HG02938 (cell line): ENCODE measurements around the gene HEBP2.

Experiments used
- ATAC-seq: cut with Tn5 transposase; IDR thresholded peaks from one replicate; pipeline ENCODE4 v1.9.1; 2021; ENCODE audit warnings: mild to moderate bottlenecking, moderate library complexity; ENCODE audit not compliant: unreplicated experiment

The HEBP2 gene

GRCh38 chr6:138397128-138398122 is 6.6 kb upstream of the HEBP2 start:
- ATAC-seq, result no peak

DNA sequence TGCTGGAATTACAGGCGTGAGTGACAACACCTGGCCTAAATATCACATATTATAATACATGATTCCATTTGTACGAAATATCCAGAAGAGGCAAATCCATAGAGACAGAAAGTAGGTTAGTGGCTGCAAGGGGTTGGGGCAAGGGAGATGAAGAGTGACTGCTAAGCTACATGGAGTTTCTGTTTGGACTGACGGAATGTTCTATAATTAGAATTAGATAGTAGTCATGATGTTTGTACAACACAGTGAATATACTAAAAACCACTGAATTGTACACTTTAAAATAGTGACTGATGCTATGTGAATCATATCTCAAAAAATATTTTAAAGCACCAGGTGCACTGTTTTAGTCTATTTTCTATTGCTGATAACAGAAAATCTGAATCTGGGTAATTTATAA is 3.7 kb upstream of the HEBP2 start:
- no peak for ATAC-seq

DNA sequence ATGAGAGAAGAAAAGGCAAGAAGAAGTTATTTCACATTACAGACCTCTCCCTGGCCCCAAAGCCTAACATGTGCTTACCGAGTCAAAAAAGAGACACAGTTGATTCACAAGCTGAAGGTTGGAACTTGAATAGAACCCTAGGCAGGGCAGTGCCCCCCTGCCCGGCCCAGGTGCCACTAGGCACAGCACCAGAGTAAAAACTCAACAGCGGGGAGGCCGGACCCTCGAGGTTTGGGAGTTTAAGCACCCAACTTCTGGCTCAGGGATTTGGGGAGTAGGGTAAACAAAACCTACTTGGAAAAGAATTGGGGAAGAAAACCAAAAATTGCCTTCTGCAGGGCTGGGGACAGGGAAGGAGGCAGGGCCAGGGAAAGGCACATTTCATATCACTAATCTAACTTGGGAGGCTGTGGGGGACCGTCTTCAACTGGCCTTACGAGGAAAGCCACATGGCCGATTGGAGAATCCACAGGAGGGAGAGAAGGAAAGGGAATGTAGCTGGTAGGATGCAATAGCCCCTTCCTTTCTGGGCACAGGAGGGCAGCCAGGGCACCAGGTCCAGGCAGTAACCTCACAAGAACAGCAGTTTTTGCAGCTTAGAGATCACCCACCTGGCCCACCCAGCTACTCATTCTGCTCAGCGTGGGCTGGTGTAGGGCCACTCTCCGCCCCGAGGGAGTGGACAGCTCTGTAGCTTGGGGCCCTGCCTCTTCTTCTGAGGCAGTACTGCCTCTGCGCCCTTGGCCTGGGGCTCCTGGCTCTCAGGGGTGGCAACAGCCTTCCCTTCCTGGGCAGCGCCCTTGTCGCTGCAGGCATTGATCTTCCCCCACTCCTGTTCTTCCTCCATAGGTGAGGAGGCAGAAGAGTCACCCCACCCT is 1.8 kb upstream of the HEBP2 start:
- no peak for ATAC-seq

- no peak for ATAC-seq
Measured at GRCh38 chr6:138402838-138403187, 1.2 kb upstream of the HEBP2 start.

DNA sequence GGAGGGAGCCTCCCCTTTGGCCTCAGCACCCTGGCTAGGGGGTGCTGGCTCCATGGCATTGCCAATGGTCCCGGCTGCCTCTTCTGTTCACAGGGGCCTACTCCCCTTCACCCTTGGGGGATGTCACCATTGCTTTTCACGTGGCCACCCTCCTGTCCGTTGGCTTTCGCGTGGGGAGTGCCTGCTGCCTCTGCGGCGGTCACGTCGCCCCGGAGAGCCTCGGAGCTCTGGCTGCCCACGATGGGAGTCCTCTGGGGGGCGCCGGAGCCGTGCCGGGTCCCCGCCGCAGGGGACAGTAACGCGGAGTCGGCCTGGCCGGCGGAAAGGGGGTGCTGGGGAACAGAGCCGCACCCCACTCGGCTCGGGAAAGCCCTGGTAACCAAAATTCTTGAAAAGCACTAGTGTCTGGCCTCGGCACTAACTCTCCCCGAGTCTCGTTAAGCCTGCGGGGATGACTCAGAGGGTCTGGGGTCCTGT is 661 bp upstream of the HEBP2 start:
- peak; percentile 23 for ATAC-seq

- ATAC-seq, result peak; percentile 3
Measured at GRCh38 chr6:138404666-138405337, 779 bp downstream of the HEBP2 start.

- no peak for ATAC-seq
Measured at GRCh38 chr6:138405816-138406413, 1.9 kb downstream of the HEBP2 start.

- no peak for ATAC-seq
Measured at GRCh38 chr6:138406443-138406842, 2.4 kb downstream of the HEBP2 start.

- no peak for ATAC-seq
Measured at GRCh38 chr6:138410048-138410735, 6.2 kb downstream of the HEBP2 start.

DNA sequence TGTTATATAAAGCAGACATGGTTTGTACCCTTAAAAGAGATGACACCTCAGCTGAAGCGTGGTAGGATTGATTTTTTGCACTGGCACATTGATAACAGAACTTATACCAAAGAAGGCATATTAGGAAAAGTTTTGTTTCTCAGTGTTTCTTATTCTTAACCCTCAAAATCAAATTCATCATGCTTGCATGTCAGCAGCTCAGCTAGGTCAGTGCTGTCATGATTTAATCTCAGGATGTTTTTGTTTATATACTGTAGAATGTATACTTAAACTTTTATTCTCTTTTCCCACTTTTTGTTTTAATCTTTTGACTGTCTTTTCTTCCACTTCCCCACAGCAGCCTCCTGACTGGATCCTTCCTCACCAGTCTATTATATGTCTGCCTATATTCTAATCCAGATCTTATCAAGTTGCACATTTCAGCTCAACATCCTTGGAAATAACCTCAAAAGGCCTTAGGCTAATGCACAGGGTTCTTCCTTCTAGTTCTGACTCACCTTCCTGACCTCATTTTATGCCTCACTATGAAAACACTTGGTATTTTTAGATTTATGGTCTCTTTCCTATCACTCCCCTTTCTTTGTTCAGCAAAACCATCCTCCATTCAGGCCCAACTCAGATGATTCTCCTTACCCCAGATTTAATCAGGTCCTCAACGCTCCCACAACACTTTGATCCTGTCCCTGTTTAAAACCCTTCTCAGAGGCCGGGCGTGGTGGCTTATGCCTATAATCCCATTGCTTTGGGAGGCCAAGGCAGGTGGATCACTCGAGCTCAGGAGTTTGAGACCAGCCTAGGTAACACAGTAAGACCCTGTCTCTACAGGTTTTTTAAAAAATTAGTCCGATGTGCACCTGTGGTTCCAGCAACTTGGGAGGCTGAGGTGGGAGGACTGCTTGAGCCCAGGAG is 7.2 kb downstream of the HEBP2 start:
- peak; percentile 84 for ATAC-seq

DNA sequence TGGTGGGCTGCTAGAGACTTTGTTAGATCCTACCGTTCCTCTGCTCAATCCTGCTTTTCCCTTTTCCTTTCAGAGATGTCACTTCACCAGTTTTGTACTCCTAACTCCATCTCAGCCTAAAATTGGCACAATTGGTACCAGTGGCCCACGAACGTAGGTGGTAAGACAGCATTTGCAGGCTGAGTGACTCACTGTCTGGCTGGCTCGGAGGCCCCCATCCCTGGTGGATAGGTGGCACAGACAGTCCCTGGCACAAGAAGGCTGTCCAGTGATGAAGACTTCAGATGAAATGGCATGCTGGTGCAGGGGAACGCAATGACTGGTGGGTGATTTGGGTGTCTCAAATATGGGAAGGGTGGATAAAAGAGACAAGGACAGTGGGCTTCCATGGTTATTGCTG is 11.1 kb downstream of the HEBP2 start:
- no peak for ATAC-seq

- ATAC-seq, result no peak
Measured at GRCh38 chr6:138416206-138416605, 12.2 kb downstream of the HEBP2 start.

DNA sequence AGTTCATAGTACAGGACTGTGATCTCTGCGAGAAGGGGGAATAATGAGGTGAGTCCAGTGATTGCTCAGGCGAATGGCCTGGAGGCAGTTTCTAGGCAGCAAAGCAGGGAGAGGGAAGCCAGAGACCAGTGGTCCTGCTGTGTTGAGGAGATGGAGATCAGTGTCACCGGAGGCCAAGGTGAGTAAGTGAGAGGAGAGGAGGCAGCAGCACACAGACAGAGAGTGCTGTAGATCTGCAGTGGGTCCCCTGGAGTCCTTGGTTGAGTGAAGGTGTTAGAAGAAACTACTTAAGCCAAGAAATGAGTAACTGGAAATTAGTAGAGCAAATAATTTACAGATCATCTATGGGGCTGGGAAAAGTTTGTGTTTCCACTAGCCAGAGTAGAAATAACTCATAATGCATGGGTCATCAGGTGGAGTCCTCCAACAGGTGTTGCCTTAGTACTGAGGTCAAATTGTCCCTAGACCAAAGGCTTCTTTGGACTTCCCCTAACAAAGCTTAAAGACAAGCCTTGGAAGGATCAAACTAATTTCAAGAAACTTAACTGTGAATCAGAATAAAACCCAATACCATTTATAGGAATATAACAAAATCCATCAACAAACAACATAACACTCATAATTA is 13.6 kb downstream of the HEBP2 start:
- ATAC-seq, result no peak

GRCh38 chr6:138418118-138418742 is 14.2 kb downstream of the HEBP2 start:
- no peak for ATAC-seq

DNA sequence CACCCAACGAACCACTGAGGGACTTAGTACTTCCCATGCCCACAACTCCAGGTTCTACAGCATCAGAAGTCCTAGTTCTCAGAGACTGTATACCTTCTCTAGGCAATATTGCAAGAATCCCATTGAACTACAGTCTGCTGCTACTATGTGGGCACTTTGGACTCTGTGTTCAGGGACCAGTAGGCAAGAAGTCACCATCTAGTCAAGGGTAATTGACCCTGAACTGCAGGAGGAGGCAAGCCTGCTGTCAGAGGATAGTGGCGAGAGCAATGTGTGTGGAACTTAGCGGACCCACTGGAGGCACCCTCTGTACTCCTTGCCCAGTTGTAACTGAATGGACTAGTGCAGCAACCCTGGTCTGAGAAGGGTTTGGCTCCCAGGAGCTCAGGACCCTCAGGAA is 15.7 kb downstream of the HEBP2 start:
- ATAC-seq, result no peak

DNA sequence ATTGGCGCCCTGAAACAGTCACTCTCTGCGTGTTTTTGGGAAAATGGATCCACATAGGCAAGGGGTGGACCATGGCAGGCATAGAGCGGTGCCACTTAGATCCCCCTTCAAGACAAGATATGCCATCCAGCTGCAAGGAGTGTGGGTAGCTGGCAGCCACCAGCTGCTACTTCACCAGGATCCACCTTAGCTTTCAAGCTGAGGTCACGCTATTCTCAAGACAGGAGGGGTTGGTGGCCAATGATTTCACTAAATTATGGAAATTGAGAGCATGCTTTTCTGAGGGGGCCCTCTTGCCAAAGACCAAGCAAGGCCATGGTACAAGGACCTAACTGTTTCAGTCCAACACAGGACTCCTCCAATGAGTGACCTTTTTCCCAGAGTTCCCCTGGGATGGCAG is 16.3 kb downstream of the HEBP2 start:
- ATAC-seq, result no peak

DNA sequence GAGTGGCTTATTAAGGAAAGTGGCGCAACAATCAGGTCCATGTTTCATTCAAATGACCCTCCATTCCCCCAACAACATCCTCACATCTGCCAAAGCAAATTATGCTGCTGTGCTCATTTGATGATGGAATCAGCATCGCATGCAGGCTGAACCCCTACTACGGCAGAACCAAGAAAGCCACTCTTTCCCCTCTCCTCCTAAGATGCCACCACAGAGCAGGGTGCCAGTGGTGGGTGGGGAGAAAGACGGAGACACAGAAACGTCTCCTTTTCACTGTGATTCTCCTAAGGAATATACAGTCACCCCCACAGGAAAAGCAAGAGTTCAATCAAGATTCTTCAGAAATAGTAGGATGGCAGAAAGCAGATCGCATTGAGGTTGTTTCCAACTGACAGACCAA is 17.1 kb downstream of the HEBP2 start:
- ATAC-seq, result no peak

GRCh38 chr6:138421608-138422007 is 17.6 kb downstream of the HEBP2 start:
- no peak for ATAC-seq
